GM12878 (cell line): Measurements from ENCODE around the gene TMCC3.

Source experiments
- CHD1 ChIP-seq: IDR thresholded peaks from 2 replicates; pipeline ENCODE4 v1.6.1; 2012; ENCODE audit warnings: low read depth, low read length, improper control_type of control experiment
- CTCF ChIP-seq, 3 experiments: IDR thresholded peaks in 2 of 3; conservative IDR thresholded peaks in 1 of 3; 2 replicates each; pipeline ENCODE4 v1.5.1; 2011; ENCODE audit warnings: low read depth in 3 of 3, low read length in 3 of 3, mild to moderate bottlenecking in 3 of 3, control low read depth in 2 of 3, moderate library complexity in 2 of 3, inconsistent platforms in 1 of 3, mixed read lengths in 1 of 3; ENCODE audit not compliant: control insufficient read depth in 2 of 3, insufficient read depth in 1 of 3; ENCODE audit errors: extremely low read depth in 1 of 3
- EGR1 ChIP-seq, 2 experiments: IDR thresholded peaks; 1 replicate in 1 of 2; 2 replicates in 1 of 2; pipeline ENCODE4 v1.6.1; 2011 to 2012; ENCODE audit warnings: low read depth in 2 of 2, low read length in 2 of 2, borderline replicate concordance in 1 of 2, mild to moderate bottlenecking in 1 of 2, moderate library complexity in 1 of 2
- ESRRA ChIP-seq: IDR thresholded peaks from 2 replicates; pipeline ENCODE4 v1.6.1; 2012; ENCODE audit warnings: mild to moderate bottlenecking, low read length, improper control_type of control experiment
- HDAC2 ChIP-seq: fragments of 200-600 bp; sonication (generic); IDR thresholded peaks from 2 replicates; pipeline ENCODE4 v1.6.1; 2017
- HDAC6 ChIP-seq: fragments of 200-600 bp; sonication (generic); IDR thresholded peaks from one replicate; pipeline ENCODE4 v1.8.0; 2017; ENCODE audit warnings: antibody characterized with exemption; ENCODE audit not compliant: unreplicated experiment
- PML ChIP-seq: IDR thresholded peaks from 2 replicates; pipeline ENCODE4 v1.6.1; 2012; ENCODE audit warnings: low read length, inconsistent platforms
- POLR2A ChIP-seq: IDR thresholded peaks from 2 replicates; pipeline ENCODE4 v1.6.1; 2011; ENCODE audit warnings: low read depth, mild to moderate bottlenecking, low read length
- RFX5 ChIP-seq: IDR thresholded peaks from 2 replicates; pipeline ENCODE4 v1.6.1; 2011; ENCODE audit warnings: low read depth, low read length, improper control_type of control experiment
- SIN3A ChIP-seq: IDR thresholded peaks from 2 replicates; pipeline ENCODE4 v1.6.1; 2012; ENCODE audit warnings: low read depth, low read length, improper control_type of control experiment
- SMC3 ChIP-seq: IDR thresholded peaks from 2 replicates; pipeline ENCODE4 v1.6.1; 2011; ENCODE audit warnings: low read length, improper control_type of control experiment, borderline replicate concordance
- ZBTB33 ChIP-seq: fragments of 450-650 bp; IDR thresholded peaks from 2 replicates; pipeline ENCODE4 v1.6.1; 2017; ENCODE audit warnings: mild to moderate bottlenecking
- ZNF592 ChIP-seq: fragments of 450-650 bp; IDR thresholded peaks from 2 replicates; pipeline ENCODE4 v1.6.1; 2017; ENCODE audit warnings: mild to moderate bottlenecking, moderate library complexity

DNA sequence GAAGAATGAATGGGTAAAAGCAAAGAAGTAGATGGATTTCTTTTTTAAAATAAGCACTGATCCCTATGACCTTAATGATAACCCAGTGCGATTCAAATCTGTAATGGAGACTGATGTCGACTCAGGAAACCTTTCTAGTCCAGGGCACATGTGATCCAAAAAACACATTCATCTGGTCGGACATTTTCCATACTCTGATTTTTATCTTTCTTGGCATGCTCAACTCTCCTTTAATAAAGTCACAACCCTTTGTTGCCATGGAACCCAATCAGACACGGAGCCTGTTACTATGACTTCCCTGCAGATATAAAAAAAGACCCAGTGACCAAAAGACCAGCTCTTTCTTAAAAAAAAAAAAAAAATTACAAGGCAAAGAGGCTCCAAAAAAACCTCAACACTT, 27.9 kb downstream of the TMCC3 start:
- TF ChIP-seq CTCF (IDR thresholded peaks at IDR 0.05 in 2 of 3, conservative IDR thresholded peaks at IDR 0.05 in 1 of 3; ENCODE audit: control insufficient read depth in 2 of 3, extremely low read depth in 1 of 3, insufficient read depth in 1 of 3, low read depth in 3 of 3, low read length in 3 of 3) (no peak), HDAC6 (no peak), POLR2A (no peak), HDAC2 (no peak), RFX5 (no peak), ESRRA (no peak), PML (no peak), CHD1 (no peak), SMC3 (no peak), SIN3A (no peak), ZNF592 (no peak), ZBTB33 (no peak), EGR1 (IDR thresholded peaks at IDR 0.05; ENCODE audit: borderline replicate concordance in 1 of 2, low read depth in 2 of 2, low read length in 2 of 2) (no peak)
